AG04449 (cell line): ENCODE measurements around the gene PDZD2.

ENCODE experiments used
- CTCF ChIA-PET: fragments of 350-600 bp; formaldehyde crosslinking; extraction: SDS; loops from one replicate; lab custom pipeline; 2021; ENCODE audit warnings: antibody characterized with exemption; lab: Yijun Ruan, JAX
- POLR2A ChIA-PET: fragments of 400-600, 350-600 bp; formaldehyde crosslinking; extraction: SDS; loops from one replicate; lab custom pipeline; 2020; ENCODE audit warnings: antibody characterized with exemption, inconsistent platforms; lab: Yijun Ruan, JAX
- DNase-seq: peaks from one replicate; pipeline ENCODE4 v3.0.0-alpha.2; 2010; ENCODE audit warnings: low read depth, low spot score
- H3K4me3 ChIP-seq: 2 replicates; pipeline ENCODE4 v1.5.1; 2011; ENCODE audit warnings: low read depth, mild to moderate bottlenecking, control low read depth, low read length
- CTCF ChIP-seq: IDR thresholded peaks from one replicate; pipeline ENCODE4 v1.5.1; 2011; ENCODE audit warnings: mild to moderate bottlenecking, moderate library complexity, low read length, control low read depth, inconsistent platforms; ENCODE audit not compliant: insufficient read depth; ENCODE audit errors: missing control alignments

The PDZD2 gene

DNA sequence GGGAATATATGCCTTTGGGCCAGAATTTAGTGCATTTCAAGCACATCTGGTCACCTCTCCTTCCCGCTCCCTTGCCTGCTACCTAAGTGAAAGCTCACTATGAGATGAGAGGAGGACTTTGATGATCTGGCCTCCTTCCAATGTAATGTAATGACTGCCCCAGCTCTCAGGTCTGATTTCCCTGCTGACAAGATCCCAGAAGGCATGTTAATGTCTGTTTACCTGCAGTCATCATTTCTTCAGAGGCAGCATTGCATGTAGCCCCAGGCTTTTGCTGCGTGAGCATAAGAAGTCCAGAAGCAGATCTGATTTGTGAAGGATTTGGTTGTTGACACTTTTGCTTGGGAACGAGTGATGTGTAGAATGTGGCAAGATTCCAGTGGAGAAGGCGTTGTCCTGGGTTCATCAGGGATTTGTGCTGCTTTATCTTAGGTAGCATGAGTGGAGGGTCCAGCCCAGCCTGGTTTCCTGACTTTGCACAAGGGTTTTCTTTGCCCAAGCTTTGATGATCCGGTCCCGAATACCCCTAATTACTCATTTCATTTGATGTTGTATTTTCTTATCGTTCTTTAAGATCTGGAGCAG lies 342.5 kb downstream of the PDZD2 start:
- DNase-seq, result no peak
- ChIA-PET POLR2A (no interaction called here), CTCF (no interaction called here)
- no peak for TF ChIP-seq CTCF
- no peak overlapping the region for H3K4me3 ChIP-seq

GRCh38 chr5:31982027-31982426 lies 343.1 kb downstream of the PDZD2 start:
- POLR2A ChIA-PET, result no interaction called here
- DNase-seq, result no peak
- no peak overlapping the region for H3K4me3 ChIP-seq
- CTCF ChIA-PET, result no interaction called here
- no peak for TF ChIP-seq CTCF

- CTCF ChIA-PET, result no interaction called here
- no peak for TF ChIP-seq CTCF
- H3K4me3 ChIP-seq, result no peak overlapping the region
- DNase-seq, result no peak
- POLR2A ChIA-PET, result no interaction called here
Observed at GRCh38 chr5:31982621-31983020, 343.7 kb downstream of the PDZD2 start.

GRCh38 chr5:31983851-31984250 lies 344.9 kb downstream of the PDZD2 start:
- ChIA-PET POLR2A (interaction anchor here (0.6 kb wide), 1 partner anchor 142 kb away, joined by 5 read pairs; no protein-coding TSS in a partner anchor), CTCF (interaction anchor here (1.4 kb wide), 1 partner anchor 93 kb away, joined by 3 read pairs; no protein-coding TSS in a partner anchor)
- DNase-seq, result peak; percentile 21
- TF ChIP-seq CTCF, result no peak
- no peak overlapping the region for H3K4me3 ChIP-seq

GRCh38 chr5:31984691-31985090 lies 345.8 kb downstream of the PDZD2 start:
- DNase-seq, result no peak
- H3K4me3 ChIP-seq, result no peak overlapping the region
- TF ChIP-seq CTCF, result no peak
- ChIA-PET POLR2A (no interaction called here), CTCF (interaction anchor here (1.4 kb wide), 1 partner anchor 92 kb away, joined by 3 read pairs; no protein-coding TSS in a partner anchor)

DNA sequence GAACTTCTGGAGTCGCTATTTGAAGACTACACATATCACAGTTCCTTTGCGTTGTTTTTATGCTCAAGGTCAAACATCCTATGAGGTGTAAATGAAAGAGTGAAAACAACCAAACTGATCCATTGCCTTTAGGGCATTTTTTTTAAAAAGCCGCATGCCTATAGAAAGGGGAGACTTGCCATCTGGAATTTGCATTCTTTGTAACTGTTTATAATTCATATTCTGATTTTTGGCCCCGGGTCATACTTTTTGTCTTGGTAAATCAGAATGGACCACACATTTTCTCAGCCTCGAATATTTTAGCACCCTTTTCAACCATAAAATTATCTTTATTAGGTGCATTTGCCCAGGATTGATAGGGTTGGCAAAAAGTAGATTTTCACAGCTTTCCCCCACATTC lies 347.2 kb downstream of the PDZD2 start:
- no peak for DNase-seq
- ChIA-PET CTCF (no interaction called here), POLR2A (interaction anchor here (0.6 kb wide), 1 partner anchor 100 kb away, joined by 5 read pairs; no protein-coding TSS in a partner anchor)
- no peak overlapping the region for H3K4me3 ChIP-seq
- no peak for TF ChIP-seq CTCF
